Activated CD8-positive, alpha-beta T cell treated with anti-CD3 and anti-CD28 coated beads for 36 hours (primary cell): ENCODE measurements around the gene MTCP1. TPM values are rescaled to one million over a fixed set of nuclear protein-coding genes. Genes with fewer than 3 reads are reported as not detected.

Source experiments
- ATAC-seq: fragments of 200-7000 bp; cut with Tn5 transposase; one replicate; pipeline ENCODE4 v1.10.0; 2021; ENCODE audit warnings: mild to moderate bottlenecking, moderate library complexity
- CTCF ChIA-PET: fragments of 350-600 bp; sonication (Branson Sonifier 250); formaldehyde crosslinking; loops from one replicate; lab custom pipeline; 2021; ENCODE audit warnings: antibody characterized with exemption; lab: Charles Lee
- POLR2A ChIA-PET: fragments of 350-600 bp; sonication (Branson Sonifier 250); formaldehyde crosslinking; loops from one replicate; lab custom pipeline; 2021; ENCODE audit warnings: antibody characterized with exemption; lab: Charles Lee
- DNase-seq: peaks from one replicate; pipeline ENCODE4 v3.0.0-alpha.2; 2020
- H3K27ac Mint-ChIP-seq: one replicate; pipeline ENCODE4 v1.8.0; 2021; ENCODE audit warnings: mild to moderate bottlenecking, mixed read lengths
- H3K27me3 Mint-ChIP-seq: one replicate; pipeline ENCODE4 v1.8.0; 2021; ENCODE audit warnings: mixed read lengths
- H3K36me3 Mint-ChIP-seq: one replicate; pipeline ENCODE4 v1.8.0; 2021; ENCODE audit warnings: low read depth, mixed read lengths
- H3K4me1 Mint-ChIP-seq: one replicate; pipeline ENCODE4 v1.8.0; 2021; ENCODE audit warnings: low read depth, mixed read lengths
- H3K4me3 Mint-ChIP-seq: one replicate; pipeline ENCODE4 v1.8.0; 2021; ENCODE audit warnings: mild to moderate bottlenecking, moderate library complexity, mixed read lengths
- H3K9me3 Mint-ChIP-seq: one replicate; pipeline ENCODE4 v1.8.0; 2021; ENCODE audit warnings: mixed read lengths
- intact Hi-C: fragments of 100-400 bp; cut with micrococcal nuclease; formaldehyde crosslinking; loops from one replicate; pipeline ENCODE4 v1.10.0; 2022
- total RNA-seq, 2 experiments: library from RNA; stranded (reverse); gene quantifications; one replicate each; pipeline ENCODE4 v1.2.3, GENCODE V29; 2021
- TF ChIP-seq, protein P1 (sequence below): fragments of 200-600 bp; IDR thresholded peaks from one replicate; pipeline ENCODE4 v1.8.0; 2022; ENCODE audit warnings: antibody characterized with exemption, mild to moderate bottlenecking

The MTCP1 gene
- total RNA-seq, 2 experiments from 2014 or later = 23.4 to 23.9 TPM

DNA sequence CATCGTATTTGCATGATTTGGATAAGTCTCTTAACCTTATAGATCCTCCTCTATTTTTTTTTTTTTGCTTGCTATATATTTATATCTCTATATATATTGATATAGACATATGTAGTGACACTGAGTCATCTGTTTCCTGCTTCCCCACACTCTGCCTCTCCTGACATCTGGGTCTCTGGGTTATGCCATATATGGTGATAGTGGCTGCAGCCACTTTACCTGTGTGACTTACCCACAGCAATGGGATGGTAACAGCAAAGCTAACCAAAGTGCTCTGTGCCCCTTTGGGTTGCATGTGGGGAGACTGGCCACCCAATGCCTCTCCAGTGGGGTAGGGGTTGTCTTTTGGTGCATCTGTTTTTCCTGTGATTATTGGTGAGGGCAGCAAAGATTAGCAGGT, 14.5 kb downstream of the MTCP1 start:
- Mint-ChIP-seq H3K4me3 (no peak overlapping the region), H3K27ac (peak overlapping the region; percentile 73), H3K9me3 (no peaks in the 10 kb centered on the region), H3K4me1 (peaks cover 32% of the 10 kb centered on the region), H3K27me3 (no peaks in the 10 kb centered on the region), H3K36me3 (peaks cover 18% of the 10 kb centered on the region)
- TF ChIP-seq, protein P1, sequence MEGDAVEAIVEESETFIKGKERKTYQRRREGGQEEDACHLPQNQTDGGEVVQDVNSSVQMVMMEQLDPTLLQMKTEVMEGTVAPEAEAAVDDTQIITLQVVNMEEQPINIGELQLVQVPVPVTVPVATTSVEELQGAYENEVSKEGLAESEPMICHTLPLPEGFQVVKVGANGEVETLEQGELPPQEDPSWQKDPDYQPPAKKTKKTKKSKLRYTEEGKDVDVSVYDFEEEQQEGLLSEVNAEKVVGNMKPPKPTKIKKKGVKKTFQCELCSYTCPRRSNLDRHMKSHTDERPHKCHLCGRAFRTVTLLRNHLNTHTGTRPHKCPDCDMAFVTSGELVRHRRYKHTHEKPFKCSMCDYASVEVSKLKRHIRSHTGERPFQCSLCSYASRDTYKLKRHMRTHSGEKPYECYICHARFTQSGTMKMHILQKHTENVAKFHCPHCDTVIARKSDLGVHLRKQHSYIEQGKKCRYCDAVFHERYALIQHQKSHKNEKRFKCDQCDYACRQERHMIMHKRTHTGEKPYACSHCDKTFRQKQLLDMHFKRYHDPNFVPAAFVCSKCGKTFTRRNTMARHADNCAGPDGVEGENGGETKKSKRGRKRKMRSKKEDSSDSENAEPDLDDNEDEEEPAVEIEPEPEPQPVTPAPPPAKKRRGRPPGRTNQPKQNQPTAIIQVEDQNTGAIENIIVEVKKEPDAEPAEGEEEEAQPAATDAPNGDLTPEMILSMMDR = no peak
- DNase-seq = no peak
- CTCF ChIA-PET = interaction anchor here (0.7 to 5.2 kb wide), 19 partner anchors 10 to 559 kb away, joined by 3 to 67 read pairs (median 4); partner anchors contain the start of gene F8
- POLR2A ChIA-PET = interaction anchor here (0.8 to 1.3 kb wide), 2 partner anchors 19 to 138 kb away, joined by 3 read pairs; no protein-coding TSS in a partner anchor
- peak; percentile 73 for ATAC-seq
- intact Hi-C loops = no loop called here

DNA sequence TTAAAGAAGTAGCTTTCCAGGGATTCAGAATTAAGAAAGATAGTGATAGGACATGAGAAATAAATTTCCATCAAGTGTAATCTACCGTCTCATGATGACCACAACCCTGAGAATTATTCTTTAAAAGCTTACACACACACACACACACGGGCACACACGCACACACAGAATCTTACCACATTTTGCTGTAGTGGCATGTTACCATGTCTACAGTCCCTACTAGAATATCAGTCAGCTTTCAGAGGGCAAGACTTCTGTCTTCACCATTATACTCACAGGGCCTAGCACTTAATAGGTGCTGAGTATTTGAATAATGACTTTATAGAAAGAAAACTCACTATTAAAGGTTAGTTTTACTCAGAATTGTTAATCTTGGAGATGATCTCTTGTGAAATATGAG, 15.4 kb downstream of the MTCP1 start:
- H3K36me3 Mint-ChIP-seq = peaks cover 20% of the 10 kb centered on the region
- no peaks in the 10 kb centered on the region for H3K27me3 Mint-ChIP-seq
- H3K9me3 Mint-ChIP-seq = no peaks in the 10 kb centered on the region
- DNase-seq (peak; percentile 26), ATAC-seq (no peak)
- ChIA-PET POLR2A (no interaction called here), CTCF (interaction anchor here (1.1 to 5.2 kb wide), 4 partner anchors 9 to 138 kb away, joined by 3 to 67 read pairs (median 18); no protein-coding TSS in a partner anchor)
- intact Hi-C loops = no loop called here
- TF ChIP-seq, protein P1 = no peak
- peaks cover 40% of the 10 kb centered on the region for H3K4me1 Mint-ChIP-seq
- no peak overlapping the region for H3K4me3 Mint-ChIP-seq
- peak overlapping the region; percentile 68 for H3K27ac Mint-ChIP-seq

DNA sequence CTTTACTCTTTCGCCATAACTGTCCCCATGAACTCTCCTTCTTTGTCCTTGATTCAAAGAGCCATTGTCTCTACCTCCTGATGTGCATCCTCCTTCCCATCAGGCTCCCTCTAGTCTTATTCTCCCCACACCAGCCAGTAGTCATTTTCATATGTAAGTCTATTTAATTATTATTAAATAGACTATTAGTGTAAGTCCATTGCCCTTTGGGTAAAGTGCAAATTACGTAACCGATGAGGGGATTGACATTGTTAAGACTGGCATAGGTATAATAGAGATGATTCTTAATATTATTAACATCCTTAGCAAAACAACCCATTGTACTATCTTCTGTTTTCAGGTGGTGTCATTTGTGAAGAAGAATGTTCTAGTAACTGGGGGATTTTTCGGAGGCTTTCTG, 16.7 kb downstream of the MTCP1 start:
- Mint-ChIP-seq H3K27me3 (no peaks in the 10 kb centered on the region), H3K27ac (no peak overlapping the region), H3K36me3 (peaks cover 25% of the 10 kb centered on the region), H3K4me1 (peaks cover 50% of the 10 kb centered on the region), H3K4me3 (no peak overlapping the region), H3K9me3 (no peaks in the 10 kb centered on the region)
- ChIA-PET POLR2A (no interaction called here), CTCF (no interaction called here)
- ATAC-seq = no peak
- TF ChIP-seq, protein P1 = no peak
- DNase-seq = no peak
- intact Hi-C loops = no loop called here

DNA sequence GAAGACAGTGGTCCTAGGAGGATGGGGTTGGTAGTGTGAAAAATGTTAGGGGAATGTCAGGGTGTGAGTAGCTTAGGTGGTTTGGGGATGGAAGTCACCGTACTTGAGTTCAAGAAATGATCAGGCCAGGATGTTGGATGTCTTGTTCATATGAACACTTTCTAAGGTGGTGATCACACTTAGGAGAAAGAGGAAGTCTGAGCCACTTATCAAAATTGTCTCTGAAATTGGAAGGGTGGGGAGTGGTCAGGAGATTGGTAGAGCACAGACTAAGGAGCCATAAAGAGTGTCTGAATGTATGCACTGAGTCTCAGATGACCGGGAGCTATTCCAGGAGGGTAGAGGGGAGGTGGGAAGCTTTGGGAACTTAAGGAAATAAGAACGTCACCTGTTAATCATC, 17.3 kb downstream of the MTCP1 start:
- H3K9me3 Mint-ChIP-seq = no peaks in the 10 kb centered on the region
- ChIA-PET CTCF (no interaction called here), POLR2A (no interaction called here)
- TF ChIP-seq, protein P1 = no peak
- DNase-seq = no peak
- H3K27me3 Mint-ChIP-seq = no peaks in the 10 kb centered on the region
- H3K27ac Mint-ChIP-seq = peak overlapping the region; percentile 73
- intact Hi-C loops = no loop called here
- no peak for ATAC-seq
- H3K4me1 Mint-ChIP-seq = peaks cover 56% of the 10 kb centered on the region
- H3K36me3 Mint-ChIP-seq = peaks cover 29% of the 10 kb centered on the region
- no peak overlapping the region for H3K4me3 Mint-ChIP-seq

DNA sequence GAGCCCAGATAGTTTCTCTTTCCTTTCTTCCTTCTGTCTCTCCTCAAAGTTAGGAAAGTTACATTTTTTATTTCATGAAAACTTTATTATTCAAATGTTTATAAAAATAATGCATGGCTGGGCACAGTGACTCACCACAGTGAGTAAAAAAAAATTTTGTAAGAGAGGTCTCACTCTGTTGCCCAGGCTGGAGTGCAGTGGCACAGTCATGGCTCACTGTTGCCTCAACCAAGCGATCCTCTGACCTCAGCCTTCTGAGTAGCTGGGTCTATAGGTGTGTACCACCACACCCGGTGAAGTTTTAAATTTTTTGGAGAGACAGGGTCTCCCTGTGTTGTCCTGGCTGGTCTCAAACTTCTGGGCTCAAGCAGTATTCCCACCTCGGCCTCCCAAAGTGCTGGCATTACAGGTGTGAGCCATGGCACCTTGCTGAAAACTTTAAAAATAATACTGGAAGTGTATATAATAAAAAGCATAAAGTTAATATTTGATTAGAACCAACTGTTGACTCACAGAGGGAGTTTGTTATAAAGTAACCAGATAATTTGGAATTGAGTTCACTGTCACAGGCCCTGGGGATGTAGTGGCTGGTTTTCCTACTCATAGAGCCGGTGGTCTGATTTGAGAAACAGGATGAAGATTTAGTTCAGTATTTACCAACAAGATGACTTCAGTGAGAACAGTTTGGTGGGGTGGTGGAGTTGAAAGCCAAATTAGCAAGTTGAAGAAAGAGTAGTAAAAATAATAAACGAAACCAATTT, 18.0 kb downstream of the MTCP1 start:
- ChIA-PET POLR2A (no interaction called here), CTCF (no interaction called here)
- Mint-ChIP-seq H3K36me3 (peaks cover 29% of the 10 kb centered on the region), H3K27ac (peak overlapping the region; percentile 73), H3K4me3 (no peak overlapping the region), H3K27me3 (no peaks in the 10 kb centered on the region), H3K9me3 (no peaks in the 10 kb centered on the region), H3K4me1 (peaks cover 60% of the 10 kb centered on the region)
- ATAC-seq (no peak), DNase-seq (no peak)
- intact Hi-C loops = no loop called here
- TF ChIP-seq, protein P1 = no peak
